Mesenteric fat pad (tissue), 1 donor: ENCODE results near the gene TF. TPM values are rescaled to one million over a fixed set of nuclear protein-coding genes. Genes with fewer than 3 reads are reported as not detected.
"Not testable (repeated sequence)": the region's sequence is repeated elsewhere in the genome, so short reads cannot be mapped to it uniquely, and the experiment has no call there.

Experiments used
- DNase-seq: peaks from one replicate; pipeline ENCODE4 v3.0.0-alpha.2; 2020; ENCODE audit warnings: low spot score
- total RNA-seq: library from RNA; stranded (reverse); fragmentation: NEBNext Ultra II Directional; extraction: Animal tissue kit (Norgen Biotek cat#: 25700); gene quantifications from one replicate; pipeline ENCODE4 v1.2.1, GENCODE V29; 2021
- donor health status: DM: yes; HTN: yes; CAD: no.

Gene TF
- total RNA-seq, 1 donor from 2014 or later, result 9.4 TPM

DNA sequence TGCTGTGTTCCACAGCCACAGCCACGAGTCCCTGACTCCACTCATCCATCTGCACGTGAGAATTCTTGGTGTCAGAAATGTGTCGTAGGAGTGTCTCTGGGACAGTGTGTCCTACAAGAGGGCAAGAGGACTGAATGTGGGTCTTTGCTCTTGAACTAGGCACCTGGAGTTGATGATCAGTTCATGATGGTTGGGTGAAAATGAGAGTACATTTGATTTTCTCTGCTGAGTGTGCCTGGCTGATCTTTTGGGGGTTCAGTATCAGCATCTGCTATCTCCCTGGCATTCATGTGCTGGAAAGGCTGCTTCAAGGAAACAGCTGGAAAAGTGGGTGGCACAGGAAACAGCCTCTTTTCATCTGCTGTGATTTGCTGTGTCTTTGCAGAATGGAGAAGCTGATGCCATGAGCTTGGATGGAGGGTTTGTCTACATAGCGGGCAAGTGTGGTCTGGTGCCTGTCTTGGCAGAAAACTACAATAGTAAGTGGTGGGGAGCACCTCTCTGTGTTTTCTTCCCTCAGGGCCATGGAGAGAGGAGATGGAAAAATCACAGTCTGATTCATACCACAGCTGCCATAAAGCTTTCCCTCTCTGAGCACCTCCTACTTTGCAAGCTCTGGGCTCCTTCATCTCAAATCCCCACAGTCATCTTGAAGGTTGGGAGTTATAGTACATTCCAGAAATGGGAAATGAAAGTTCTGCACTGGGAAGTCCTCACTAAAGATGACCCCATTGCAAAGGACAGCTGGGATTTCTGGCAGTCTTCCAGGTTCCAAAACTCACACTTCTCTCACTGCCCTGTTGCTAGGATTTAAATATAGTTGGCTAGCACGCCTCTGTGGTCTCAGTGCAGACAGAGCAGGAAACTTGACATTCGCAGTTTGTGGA is 17.8 kb downstream of the TF start:
- no peak for DNase-seq

DNA sequence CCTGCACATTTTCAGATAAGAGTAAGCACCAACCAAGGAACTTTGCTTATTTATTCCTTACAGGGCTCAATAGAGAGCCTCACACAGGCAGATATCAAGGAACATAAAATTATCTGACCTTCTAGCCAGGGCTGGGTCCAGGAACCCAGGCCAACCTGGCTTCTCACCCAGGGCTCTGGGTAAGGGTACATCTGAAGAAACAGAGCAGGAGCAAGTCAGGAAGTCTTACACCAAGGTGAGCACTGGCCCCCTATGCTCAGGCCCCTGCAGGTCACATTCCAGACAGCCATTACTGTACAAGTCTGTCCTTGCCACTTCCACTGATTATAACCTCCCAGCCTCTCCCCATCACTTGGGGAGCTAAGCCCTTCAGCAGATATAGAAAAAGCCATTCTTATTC is 19.1 kb downstream of the TF start:
- DNase-seq, result no peak

DNA sequence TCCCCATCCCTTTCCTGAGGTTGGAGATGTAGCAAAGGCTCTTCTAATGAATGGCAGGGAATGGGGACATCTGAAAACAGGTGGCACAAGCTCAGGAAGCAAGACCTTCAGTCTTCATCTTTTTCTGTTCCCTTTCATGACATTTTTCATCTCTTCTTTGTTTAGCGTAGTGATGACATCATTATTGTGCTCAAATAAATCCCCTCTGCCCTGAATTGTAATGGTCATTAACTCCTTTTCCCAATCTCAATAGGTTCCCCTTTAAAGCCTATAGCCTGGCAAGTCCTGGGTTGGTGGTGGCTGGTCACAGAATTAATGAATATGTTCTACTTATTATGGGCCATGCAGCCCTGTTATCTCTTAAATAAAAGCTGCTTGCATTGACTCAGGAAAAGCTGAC is 21.4 kb downstream of the TF start:
- no peak for DNase-seq

DNA sequence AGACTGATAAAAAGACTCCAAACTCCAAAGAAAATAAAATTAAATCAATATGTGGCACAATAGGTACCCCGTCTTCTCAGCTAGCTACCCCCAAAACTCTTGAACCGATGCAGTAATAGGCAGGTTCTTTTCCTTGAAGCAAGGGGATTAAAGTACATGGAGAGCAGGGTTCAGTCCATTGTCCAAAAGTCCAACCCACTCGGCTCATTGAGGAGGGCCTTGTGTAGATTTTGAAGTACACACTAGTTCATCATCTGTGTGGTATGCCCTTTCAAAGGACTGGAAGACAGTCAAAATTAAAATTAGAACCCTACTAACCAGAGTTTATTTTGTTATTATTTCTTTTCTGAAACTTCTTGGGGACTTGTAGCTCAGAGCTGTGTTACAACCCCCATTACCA is 23.3 kb downstream of the TF start:
- DNase-seq, result no peak

DNA sequence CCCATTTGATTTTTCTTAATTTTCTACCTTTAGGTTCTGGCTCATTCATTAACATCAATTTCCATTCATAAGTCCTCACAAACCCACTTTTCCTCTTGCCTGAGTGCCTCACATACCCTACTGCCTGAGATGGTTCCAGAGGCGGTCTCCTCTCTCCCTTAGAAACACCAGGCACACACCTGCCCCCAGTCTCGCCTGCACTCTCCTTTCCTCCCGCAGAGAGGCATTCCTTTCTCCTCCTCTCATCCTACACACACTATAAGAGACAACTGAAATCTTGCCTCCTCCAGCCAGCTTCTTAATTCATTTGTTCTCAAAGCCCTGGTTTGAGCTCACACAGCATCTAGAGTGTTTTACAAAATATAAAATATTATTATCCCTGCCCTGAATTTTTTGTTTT is 27.5 kb downstream of the TF start:
- no peak for DNase-seq

DNA sequence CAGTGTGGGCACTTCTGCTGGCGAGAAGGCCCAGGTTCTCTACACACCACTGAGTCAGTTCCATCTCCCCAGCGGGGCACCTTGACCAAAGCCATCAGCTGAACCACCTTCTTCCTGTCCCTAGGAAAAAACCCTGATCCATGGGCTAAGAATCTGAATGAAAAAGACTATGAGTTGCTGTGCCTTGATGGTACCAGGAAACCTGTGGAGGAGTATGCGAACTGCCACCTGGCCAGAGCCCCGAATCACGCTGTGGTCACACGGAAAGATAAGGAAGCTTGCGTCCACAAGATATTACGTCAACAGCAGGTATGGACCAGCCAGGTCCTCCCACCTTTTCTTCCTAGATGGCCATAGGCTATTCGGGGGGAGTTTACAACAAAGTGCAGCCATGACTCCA is 29.1 kb downstream of the TF start:
- DNase-seq, result no peak

DNA sequence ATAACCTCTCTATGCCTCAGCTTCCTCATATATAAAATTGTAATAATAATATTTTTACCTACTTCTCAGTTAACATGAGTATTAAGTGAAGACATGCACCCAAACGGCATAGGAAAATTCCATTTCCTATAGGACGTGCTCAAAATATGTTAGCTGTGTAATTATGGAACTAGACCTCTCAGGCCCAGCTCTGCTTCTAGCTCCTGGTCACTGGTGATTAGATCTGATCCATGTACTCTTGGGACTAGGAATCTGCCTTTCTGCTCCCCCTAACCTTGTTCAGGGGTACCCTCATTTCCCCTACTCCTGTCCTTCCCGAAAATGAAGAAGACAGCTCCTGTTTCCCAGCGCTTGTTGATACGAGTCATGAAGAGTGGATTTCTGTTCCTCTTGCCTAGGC is 29.6 kb downstream of the TF start:
- DNase-seq, result no peak

DNA sequence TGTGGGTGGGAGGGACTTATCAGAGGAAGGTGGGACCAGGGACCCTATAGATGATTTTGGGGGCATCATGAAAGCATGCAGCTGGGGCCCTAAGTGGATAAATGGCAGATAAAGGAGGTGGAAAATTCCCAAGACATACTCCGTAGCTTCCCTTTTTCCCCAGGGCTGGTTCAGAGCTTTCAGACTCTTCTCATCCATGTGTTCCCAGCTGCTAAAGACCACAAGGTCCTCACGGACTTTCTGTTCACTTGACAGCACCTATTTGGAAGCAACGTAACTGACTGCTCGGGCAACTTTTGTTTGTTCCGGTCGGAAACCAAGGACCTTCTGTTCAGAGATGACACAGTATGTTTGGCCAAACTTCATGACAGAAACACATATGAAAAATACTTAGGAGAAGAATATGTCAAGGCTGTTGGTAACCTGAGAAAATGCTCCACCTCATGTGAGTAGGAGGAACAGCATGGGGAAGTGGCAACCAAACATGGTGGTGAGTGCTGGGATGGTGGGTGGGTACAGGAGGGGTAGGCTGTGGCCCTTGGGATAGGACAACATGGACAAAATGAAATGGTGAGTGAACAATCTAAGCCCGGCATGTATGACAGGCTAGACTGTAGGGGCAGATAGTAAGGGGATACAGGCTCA is 30.7 kb downstream of the TF start:
- no peak for DNase-seq

DNA sequence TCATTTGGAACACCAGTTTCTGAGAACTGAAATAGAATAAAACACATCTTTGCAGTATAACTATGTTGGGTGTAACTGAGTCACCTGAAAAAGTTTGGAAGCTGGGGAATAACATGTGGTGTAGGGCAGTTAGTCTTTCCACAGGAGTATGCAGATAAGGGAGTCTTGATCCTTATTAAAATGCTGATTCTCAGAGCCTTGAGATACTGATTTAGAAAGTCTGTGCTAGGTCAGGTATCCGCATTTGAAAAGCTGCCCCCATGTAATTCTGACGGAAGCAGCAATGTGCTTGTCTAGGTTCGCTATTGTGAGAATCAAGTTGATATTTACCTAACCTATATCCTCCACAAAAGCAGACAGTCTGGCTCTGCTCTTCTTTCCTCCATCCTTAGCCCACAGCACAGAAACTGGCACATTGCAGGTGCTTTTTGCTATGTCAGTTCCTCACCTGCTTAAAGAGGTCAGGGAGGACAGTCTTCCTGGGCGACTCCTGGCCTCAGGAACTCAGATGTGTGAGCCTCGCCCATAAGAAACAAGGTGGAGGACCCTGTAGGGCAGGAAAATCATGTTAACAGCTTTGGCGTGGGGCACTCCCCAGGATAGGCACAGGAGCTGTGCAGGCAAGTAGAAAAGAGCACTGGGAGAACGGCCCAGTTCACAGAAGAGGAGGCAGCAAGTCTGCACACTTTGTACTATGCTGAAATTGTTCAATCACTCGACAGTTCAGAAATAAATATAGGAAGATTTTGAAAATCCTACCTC is 31.8 kb downstream of the TF start:
- DNase-seq, result no peak

DNA sequence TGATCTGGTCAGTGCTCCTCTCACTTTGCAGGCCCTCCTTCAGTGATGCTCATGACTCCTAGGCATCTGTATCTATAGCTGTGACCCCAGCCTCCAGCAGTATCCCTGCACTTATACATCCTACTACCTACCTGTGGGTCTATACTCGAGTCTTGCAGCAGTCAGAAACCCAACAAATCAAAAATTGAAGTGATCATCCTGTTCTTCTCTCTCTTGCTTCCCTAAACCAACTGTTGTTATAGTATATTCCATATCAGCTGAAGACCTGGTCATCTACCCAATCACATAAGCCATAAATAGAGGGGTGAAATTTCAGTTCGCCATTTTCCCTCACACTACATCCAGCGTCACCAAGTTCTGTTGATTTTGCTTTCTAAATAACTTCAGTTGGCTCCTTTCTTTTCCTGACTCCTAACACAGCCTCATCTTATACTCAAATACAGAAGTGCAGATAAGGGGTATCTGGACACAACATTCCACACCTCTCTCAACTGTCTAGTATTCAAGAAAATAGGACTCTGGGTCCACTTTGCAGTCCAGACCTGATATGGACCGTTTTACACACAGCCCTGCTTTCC is 33.5 kb downstream of the TF start:
- no peak for DNase-seq

DNA sequence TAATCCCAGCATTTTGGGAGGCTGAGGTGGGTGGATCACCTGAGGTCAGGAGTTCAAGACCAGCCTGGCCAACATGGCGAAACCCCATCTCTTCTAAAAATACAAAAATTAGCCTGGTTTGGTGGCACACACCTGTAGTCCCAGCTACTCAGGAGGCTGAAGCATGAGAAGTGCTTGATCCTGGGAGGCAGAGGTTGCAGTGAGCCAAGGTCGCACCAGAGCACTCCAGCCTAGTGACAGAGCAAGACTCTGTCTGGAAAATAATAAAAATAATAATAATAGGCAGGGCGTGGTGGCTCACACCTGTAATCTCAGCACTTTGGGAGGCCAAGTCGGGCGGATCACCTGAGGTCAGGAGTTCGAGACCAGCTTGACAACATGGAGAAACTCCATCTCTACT is 34.6 kb downstream of the TF start:
- not testable (repeated sequence) for DNase-seq

DNA sequence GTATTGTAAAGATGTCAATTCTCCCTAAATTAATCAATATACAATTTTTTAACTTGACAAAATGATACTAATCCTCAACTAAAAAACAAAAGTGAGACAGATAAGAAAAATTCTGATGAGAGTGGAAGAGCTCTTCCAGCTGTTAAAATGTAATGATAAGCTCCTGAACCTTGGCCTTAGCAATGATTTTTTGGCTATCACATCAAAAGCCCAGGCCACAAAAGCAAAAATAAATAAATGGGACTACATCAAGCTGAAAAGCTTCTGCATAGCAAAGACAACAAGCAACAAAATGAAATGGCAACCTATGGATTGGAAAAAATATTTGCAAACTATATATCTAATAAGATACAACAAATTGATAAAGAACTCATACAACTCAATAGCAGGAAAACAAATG is 35.4 kb downstream of the TF start:
- DNase-seq, result no peak

DNA sequence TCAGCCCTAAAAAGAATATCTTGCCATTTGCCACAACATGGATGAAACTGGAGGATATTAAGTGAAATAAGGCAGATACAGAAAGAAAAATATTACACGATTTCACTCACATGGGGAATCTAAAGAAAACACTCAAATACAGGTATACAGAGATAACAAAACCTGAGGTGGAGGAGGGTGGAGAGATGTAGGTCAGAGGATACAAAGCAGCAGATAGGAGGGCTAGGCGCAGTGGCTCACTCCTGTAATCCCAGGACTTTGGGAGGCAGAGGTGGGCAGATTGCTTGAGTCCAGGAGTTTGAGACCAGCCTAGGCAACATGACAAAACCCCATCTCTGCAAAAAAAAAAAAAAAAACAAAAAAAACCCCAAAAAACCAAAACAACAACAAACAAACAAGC is 36.3 kb downstream of the TF start:
- DNase-seq, result no peak

DNA sequence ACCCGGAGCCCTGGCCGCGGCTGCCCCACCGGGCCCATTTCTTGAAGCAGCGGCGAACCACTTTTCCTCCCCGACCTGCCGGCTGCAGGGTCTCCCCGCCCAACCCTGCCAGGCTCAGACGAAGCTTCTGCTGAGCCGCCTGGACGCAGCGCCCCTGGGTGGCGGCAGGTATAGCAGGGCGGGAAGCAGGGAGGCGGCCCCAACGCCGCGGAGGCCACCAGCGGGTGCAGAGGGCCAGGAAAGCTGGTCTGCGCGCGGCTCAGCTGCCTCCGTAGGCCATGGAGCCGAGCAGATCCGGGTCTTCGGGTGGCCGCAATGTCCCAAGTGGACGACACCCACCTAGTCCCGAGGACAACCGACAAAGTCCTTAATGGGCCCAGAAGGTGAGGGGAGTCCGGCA is 37.6 kb downstream of the TF start:
- no peak for DNase-seq

DNA sequence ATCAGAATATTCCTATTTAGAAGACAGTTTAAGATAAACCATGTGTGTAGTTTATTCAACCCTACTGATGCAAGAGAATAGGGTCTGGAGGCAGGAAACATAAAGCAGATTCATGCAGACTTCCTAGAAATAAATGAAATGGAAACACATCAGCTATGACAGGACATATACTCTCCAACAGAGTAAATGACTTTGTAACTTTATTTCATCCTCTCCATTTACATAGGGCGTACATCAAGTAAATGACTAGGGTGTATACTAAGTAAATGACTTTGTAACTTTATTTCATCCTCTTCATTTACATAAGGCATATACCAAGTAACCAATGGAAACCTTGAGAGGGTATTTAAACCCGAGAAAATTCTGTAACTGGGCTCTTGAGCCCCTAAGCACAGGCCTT is 41.8 kb downstream of the TF start:
- no peak for DNase-seq

DNA sequence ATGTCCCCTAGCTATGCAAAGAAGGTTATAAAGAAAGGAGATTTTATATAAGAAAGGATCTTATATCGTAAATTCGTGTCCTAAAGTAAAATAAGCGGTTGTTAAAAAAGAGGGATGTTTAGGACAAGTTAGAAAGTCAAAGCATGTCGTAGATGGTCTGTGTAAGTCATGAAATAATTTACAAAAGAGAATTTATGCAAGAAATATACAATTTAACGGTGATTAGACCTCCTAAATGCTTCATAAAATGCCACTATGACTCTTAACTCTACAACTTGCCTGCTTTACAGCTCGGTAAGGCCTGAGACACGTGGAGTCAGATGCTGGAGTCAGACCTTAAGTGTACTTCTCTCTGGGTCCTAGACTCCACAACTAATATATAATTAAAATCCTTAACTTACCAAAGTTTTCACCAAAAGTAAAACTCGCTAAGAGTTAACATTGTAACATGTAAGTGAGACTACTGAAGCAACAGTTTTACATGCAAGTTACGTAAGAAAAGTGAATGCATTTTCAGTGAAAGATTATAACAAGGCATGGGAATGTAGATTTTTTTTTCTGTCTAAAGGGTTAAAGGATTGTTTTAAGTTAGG is 46.1 kb downstream of the TF start:
- DNase-seq, result no peak

DNA sequence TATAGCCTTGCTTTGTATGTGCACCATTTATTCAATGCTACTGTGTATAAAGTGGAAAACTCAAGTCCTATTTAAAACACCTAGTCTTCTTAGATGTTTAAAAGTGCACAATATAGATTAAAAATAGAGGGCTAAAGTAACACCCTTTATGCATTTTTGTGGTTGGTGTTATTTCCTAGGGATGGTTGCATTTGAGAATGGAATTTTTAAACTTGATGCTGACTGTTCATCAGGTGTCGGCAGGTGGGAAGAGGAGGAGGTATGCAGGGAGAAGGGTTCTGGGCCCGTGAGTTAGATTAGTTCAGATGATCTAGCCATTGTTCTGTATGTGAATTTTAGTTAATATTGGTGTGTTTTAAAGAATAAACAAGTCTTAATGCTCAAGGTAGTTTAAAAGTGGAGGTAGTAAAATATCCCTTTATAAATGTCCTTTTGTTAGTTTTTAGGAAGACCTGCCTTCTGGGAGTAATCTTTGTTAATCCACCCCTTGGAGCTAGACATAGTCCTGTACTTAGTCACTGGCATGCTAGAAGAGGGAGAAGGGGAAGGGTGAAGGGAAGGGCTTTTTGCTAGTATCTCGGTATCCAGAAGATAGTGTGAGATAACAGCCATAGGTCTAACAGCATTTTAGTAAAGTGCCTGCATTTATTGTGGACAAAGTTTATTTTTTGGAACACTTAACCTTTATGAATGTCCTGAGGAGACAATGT is 51.4 kb downstream of the TF start:
- no peak for DNase-seq

DNA sequence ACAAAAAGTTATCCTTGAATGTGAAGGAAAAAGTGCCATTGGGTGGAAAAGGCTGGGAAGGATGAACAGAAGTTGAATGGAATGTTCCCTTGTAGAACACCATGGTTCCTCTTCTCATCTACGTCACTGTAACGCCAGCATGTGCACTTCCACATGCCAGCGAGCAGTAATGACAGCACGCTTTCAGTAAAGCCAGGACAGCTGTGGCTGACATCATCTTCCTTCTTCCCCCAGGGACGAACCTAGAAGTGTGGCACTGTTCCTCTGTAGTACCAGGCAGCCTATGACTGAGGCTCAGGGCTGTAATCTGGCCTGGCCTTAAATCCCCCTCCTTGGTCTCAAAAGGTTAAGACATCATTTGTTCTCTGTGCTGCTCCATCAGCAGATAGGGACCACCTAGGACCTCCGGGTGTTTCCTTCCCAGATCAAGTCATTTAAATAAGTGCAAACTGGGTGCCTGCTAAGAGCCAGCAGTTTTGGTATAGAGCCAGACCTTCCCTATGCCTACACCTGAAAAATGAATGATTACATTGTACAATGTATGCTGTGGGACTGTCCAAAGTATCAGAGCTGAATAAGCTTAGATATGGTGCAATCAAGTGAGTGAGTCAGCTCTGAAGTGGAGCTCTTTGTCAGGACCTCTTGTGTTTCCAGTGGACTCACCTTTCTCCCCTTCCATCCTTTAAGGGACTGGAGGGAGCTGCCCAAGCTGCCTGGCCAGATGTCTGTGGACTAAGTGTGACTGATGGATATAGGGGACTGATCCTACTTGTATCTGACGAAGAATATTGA is 53.8 kb downstream of the TF start:
- no peak for DNase-seq

DNA sequence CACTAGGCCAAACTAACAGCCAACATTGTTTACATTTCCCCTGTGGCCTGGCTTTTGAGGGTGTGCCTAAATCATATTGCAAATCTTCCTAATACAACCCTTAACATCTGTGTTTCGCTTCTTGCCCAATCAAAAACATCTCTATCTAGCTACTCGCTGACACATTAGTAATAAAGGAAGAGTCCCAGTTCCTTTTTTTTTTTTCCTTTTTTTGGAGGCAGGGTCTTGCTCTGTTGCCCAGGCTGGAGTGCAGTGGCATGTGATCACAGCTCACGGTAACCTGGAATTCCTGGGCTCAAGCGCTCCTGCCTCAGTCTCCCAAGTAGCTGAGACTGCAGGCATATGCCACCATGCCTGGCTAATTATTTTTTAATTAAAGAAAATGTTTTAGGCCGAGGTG is 57.3 kb downstream of the TF start:
- DNase-seq, result no peak

DNA sequence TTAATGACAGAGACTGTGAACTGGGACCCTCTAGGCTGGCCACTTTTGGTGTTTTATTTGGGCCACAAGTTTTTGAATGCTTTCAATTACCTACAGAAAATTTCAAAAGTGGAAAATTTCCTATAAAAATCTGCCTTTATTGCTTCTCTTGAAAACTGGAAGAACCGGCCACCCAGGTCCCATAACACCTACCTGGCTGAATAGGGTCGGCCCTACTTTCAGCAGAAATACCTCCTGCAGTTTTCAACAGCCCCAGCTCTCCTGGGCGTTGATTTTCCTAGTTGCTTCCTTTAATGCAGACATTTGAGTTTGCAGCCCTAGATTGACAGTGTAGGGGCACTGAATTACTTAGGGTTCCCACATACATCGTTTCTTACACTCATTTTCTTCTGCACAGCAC is 58.7 kb downstream of the TF start:
- DNase-seq, result no peak
